IMR-90 (cell line): ENCODE data around the gene RBBP8NL. TPM values are rescaled to one million over a fixed set of nuclear protein-coding genes. Genes with fewer than 3 reads are reported as not detected.

Source experiments
- ATAC-seq: fragments of 200-7000 bp; cut with Tn5 transposase; 2 replicates; pipeline ENCODE4 v1.9.1; 2020; ENCODE audit warnings: low read depth, mild to moderate bottlenecking, moderate library complexity
- BruUV-seq: library from RNA; stranded (reverse); fragments of 400-500 nt; replicated peaks from 2 replicates; lab custom pipeline; 2021; lab: Mats Ljungman, UMichigan
- CTCF ChIA-PET: fragments of 300-600 bp; formaldehyde crosslinking; extraction: SDS; loops from one replicate; lab custom pipeline; 2021; ENCODE audit warnings: antibody characterized with exemption; lab: Yijun Ruan, JAX
- POLR2A ChIA-PET: fragments of 300-600 bp; sonication (Branson Sonifier 250); formaldehyde crosslinking; loops from one replicate; lab custom pipeline; 2022; ENCODE audit warnings: antibody characterized with exemption; ENCODE audit not compliant: unreplicated experiment; lab: Charles Lee
- DNase-seq: peaks from one replicate; pipeline ENCODE4 v3.0.0; 2013
- H2AFZ ChIP-seq: replicated peaks from 2 replicates; pipeline ENCODE3; 2013; ENCODE audit warnings: low read length, mild to moderate bottlenecking; ENCODE audit not compliant: poor library complexity
- H2AK5ac ChIP-seq: 2 replicates; pipeline ENCODE4 v1.6.1; 2013; ENCODE audit warnings: low read depth, low read length, inconsistent platforms
- H2AK9ac ChIP-seq: replicated peaks from 2 replicates; pipeline ENCODE3; 2013; ENCODE audit warnings: mild to moderate bottlenecking, low read depth, low read length, moderate library complexity; ENCODE audit not compliant: poor library complexity
- H2BK120ac ChIP-seq: 2 replicates; pipeline ENCODE4 v1.6.1; 2013; ENCODE audit warnings: low read depth, low read length, inconsistent platforms
- H2BK15ac ChIP-seq: 3 replicates; pipeline ENCODE4 v1.6.1; 2013; ENCODE audit warnings: low read depth, low read length, inconsistent platforms
- H2BK20ac ChIP-seq: 2 replicates; pipeline ENCODE4 v1.6.1; 2013; ENCODE audit warnings: low read depth, mild to moderate bottlenecking, inconsistent platforms, low read length, moderate library complexity
- H2BK5ac ChIP-seq: 2 replicates; pipeline ENCODE4 v1.6.1; 2013; ENCODE audit warnings: mild to moderate bottlenecking, low read depth, low read length, inconsistent platforms; ENCODE audit not compliant: poor library complexity, severe bottlenecking
- H3K14ac ChIP-seq: replicated peaks from 2 replicates; pipeline ENCODE4 v1.6.1; 2013; ENCODE audit warnings: low read depth, low read length, inconsistent platforms
- H3K18ac ChIP-seq: 2 replicates; pipeline ENCODE4 v1.6.1; 2013; ENCODE audit warnings: low read depth, low read length, control low read depth
- H3K23ac ChIP-seq: 2 replicates; pipeline ENCODE4 v1.6.1; 2013; ENCODE audit warnings: low read depth, low read length, inconsistent platforms
- H3K27ac ChIP-seq: 2 replicates; pipeline ENCODE4 v1.5.1; 2013; ENCODE audit warnings: mild to moderate bottlenecking, control low read depth, low read length; ENCODE audit not compliant: insufficient read depth
- H3K27me3 ChIP-seq: 2 replicates; pipeline ENCODE4 v1.6.1; 2013; ENCODE audit warnings: low read length; ENCODE audit not compliant: control insufficient read depth, insufficient read depth
- H3K36me3 ChIP-seq: 2 replicates; pipeline ENCODE4 v1.6.1; 2013; ENCODE audit warnings: low read length, mixed read lengths; ENCODE audit not compliant: control insufficient read depth, insufficient read depth
- H3K4ac ChIP-seq: 2 replicates; pipeline ENCODE4 v1.6.1; 2013; ENCODE audit warnings: low read depth, low read length, inconsistent platforms
- H3K4me1 ChIP-seq: 2 replicates; pipeline ENCODE4 v1.6.1; 2013; ENCODE audit warnings: low read length, mixed read lengths; ENCODE audit not compliant: control insufficient read depth, insufficient read depth
- H3K4me2 ChIP-seq: 2 replicates; pipeline ENCODE4 v1.6.1; 2013; ENCODE audit warnings: low read depth, mild to moderate bottlenecking, control low read depth, low read length, moderate library complexity
- H3K4me3 ChIP-seq: 2 replicates; pipeline ENCODE4 v1.5.1; 2013; ENCODE audit warnings: low read depth, mild to moderate bottlenecking, control low read depth, low read length, moderate library complexity; ENCODE audit not compliant: insufficient read depth
- H3K56ac ChIP-seq: 2 replicates; pipeline ENCODE4 v1.6.1; 2013; ENCODE audit warnings: low read length, inconsistent platforms; ENCODE audit not compliant: insufficient read depth; ENCODE audit errors: extremely low read depth
- H3K79me1 ChIP-seq, 2 experiments: 2 replicates each; pipeline ENCODE4 v1.6.1; 2013; ENCODE audit warnings: low read length in 2 of 2, inconsistent platforms in 1 of 2, low read depth in 1 of 2
- H3K9ac ChIP-seq: 2 replicates; pipeline ENCODE4 v1.6.1; 2013; ENCODE audit warnings: low read depth, low read length, control low read depth
- H3K9me1 ChIP-seq: 2 replicates; pipeline ENCODE4 v1.6.1; 2013; ENCODE audit warnings: low read length, inconsistent platforms; ENCODE audit not compliant: insufficient read depth
- H3K9me3 ChIP-seq: 2 replicates; pipeline ENCODE4 v1.6.1; 2013; ENCODE audit warnings: low read length; ENCODE audit not compliant: control insufficient read depth, insufficient read depth
- H4K20me1 ChIP-seq: 2 replicates; pipeline ENCODE4 v1.6.1; 2013; ENCODE audit warnings: low read length, inconsistent platforms; ENCODE audit not compliant: insufficient read depth
- H4K5ac ChIP-seq: 2 replicates; pipeline ENCODE4 v1.6.1; 2013; ENCODE audit warnings: mild to moderate bottlenecking, low read depth, low read length, control low read depth
- H4K8ac ChIP-seq, 2 experiments: 2 replicates each; pipeline ENCODE4 v1.6.1; 2013; ENCODE audit warnings: low read depth in 2 of 2, low read length in 2 of 2, control low read depth in 1 of 2, inconsistent platforms in 1 of 2
- H4K91ac ChIP-seq: 2 replicates; pipeline ENCODE4 v1.6.1; 2013; ENCODE audit warnings: low read depth, low read length, inconsistent platforms; ENCODE audit not compliant: insufficient read depth
- BHLHE40 ChIP-seq: fragments of 150-350 bp; IDR thresholded peaks from 2 replicates; pipeline ENCODE4 v1.6.1; 2016; ENCODE audit warnings: mild to moderate bottlenecking, low read depth, low read length
- CEBPB ChIP-seq: IDR thresholded peaks from 2 replicates; pipeline ENCODE4 v1.6.1; 2012; ENCODE audit warnings: low read depth, low read length, improper control_type of control experiment
- CHD1 ChIP-seq: IDR thresholded peaks from 2 replicates; pipeline ENCODE4 v1.6.1; 2012; ENCODE audit warnings: low read depth, low read length, improper control_type of control experiment
- FOS ChIP-seq: fragments of 150-350 bp; IDR thresholded peaks from 2 replicates; pipeline ENCODE4 v1.6.1; 2016; ENCODE audit warnings: low read depth, low read length
- MAFK ChIP-seq: IDR thresholded peaks from 2 replicates; pipeline ENCODE4 v1.6.1; 2012; ENCODE audit warnings: low read depth, low read length, improper control_type of control experiment
- MAZ ChIP-seq: IDR thresholded peaks from 2 replicates; pipeline ENCODE4 v1.6.1; 2012; ENCODE audit warnings: low read depth, mild to moderate bottlenecking, low read length, improper control_type of control experiment, moderate library complexity, borderline replicate concordance
- MXI1 ChIP-seq: IDR thresholded peaks from 2 replicates; pipeline ENCODE4 v1.6.1; 2012; ENCODE audit warnings: low read depth, mild to moderate bottlenecking, low read length, moderate library complexity, borderline replicate concordance
- NFE2L2 ChIP-seq: fragments of 150-350 bp; IDR thresholded peaks from 2 replicates; pipeline ENCODE4 v1.6.1; 2016; ENCODE audit warnings: low read depth, mild to moderate bottlenecking, low read length
- POLR2A ChIP-seq: IDR thresholded peaks from 2 replicates; pipeline ENCODE4 v1.6.1; 2012; ENCODE audit warnings: mild to moderate bottlenecking, low read depth, low read length
- RAD21 ChIP-seq: IDR thresholded peaks from 2 replicates; pipeline ENCODE4 v1.6.1; 2012; ENCODE audit warnings: low read length, improper control_type of control experiment
- RCOR1 ChIP-seq: IDR thresholded peaks from 2 replicates; pipeline ENCODE4 v1.6.1; 2012; ENCODE audit warnings: mild to moderate bottlenecking, low read length, improper control_type of control experiment; ENCODE audit not compliant: insufficient replicate concordance
- RFX5 ChIP-seq: IDR thresholded peaks from 2 replicates; pipeline ENCODE4 v1.8.0; 2012; ENCODE audit warnings: low read depth, mild to moderate bottlenecking, low read length, moderate library complexity
- SMC3 ChIP-seq: fragments of 150-350 bp; IDR thresholded peaks from 2 replicates; pipeline ENCODE4 v1.6.1; 2016; ENCODE audit warnings: low read depth, mild to moderate bottlenecking, antibody characterized with exemption, low read length, moderate library complexity
- WGBS, 2 experiments: methylation state at CpG; one replicate each; pipeline versions ENCODE4 v1.1.5 to v1.1.7; 2013; ENCODE audit warnings: missing lambda C conversion rate in 2 of 2; ENCODE audit not compliant: insufficient read length in 1 of 2; ENCODE audit errors: extremely low coverage in 2 of 2; 5-methylcytosine and 5-hydroxymethylcytosine counted together
- dilution Hi-C: fragments of 300-500 bp; cut with HindIII; formaldehyde crosslinking; loops from one replicate; pipeline ENCODE4 v1.14.3; 2018; ENCODE audit warnings: low sequenced_read_pairs; ENCODE audit not compliant: unreplicated experiment
- in situ Hi-C: fragments of 300-500 bp; cut with MboI; formaldehyde crosslinking; loops from 3 replicates; pipeline ENCODE4 v1.14.3; 2019; ENCODE audit warnings: low sequenced_read_pairs, inconsistent platforms, mixed read lengths
- intact Hi-C: fragments of 100-400 bp; cut with micrococcal nuclease; formaldehyde crosslinking; loops from 2 replicates; pipeline ENCODE4 v1.10.0; 2022
- polyA plus RNA-seq, 3 experiments: library from polyadenylated mRNA; depleted of rRNA; stranded (reverse); fragments of >200 nt; gene quantifications; 2 replicates each; pipeline ENCODE4 v1.2.3, GENCODE V29; 2012; ENCODE audit warnings: low replicate concordance in 1 of 3
- total RNA-seq: library from RNA; depleted of rRNA; stranded (reverse); fragments of >200 nt; gene quantifications from 2 replicates; pipeline ENCODE4 v1.2.3, GENCODE V29; 2012
- TF ChIP-seq, protein P1 (sequence below): fragments of 150-350 bp; IDR thresholded peaks from 2 replicates; pipeline ENCODE4 v1.6.1; 2016; ENCODE audit warnings: low read depth, mild to moderate bottlenecking, low read length, moderate library complexity, borderline replicate concordance
- TF ChIP-seq, protein P2 (sequence below): fragments of 150-350 bp; IDR thresholded peaks from 2 replicates; pipeline ENCODE4 v1.6.1; 2017; ENCODE audit warnings: mild to moderate bottlenecking, antibody characterized with exemption, low read length, low read depth

RBBP8NL gene
- total and polyA plus RNA-seq, 2 of the 4 experiments (the other 2 are of a cell fraction) = not detected

DNA sequence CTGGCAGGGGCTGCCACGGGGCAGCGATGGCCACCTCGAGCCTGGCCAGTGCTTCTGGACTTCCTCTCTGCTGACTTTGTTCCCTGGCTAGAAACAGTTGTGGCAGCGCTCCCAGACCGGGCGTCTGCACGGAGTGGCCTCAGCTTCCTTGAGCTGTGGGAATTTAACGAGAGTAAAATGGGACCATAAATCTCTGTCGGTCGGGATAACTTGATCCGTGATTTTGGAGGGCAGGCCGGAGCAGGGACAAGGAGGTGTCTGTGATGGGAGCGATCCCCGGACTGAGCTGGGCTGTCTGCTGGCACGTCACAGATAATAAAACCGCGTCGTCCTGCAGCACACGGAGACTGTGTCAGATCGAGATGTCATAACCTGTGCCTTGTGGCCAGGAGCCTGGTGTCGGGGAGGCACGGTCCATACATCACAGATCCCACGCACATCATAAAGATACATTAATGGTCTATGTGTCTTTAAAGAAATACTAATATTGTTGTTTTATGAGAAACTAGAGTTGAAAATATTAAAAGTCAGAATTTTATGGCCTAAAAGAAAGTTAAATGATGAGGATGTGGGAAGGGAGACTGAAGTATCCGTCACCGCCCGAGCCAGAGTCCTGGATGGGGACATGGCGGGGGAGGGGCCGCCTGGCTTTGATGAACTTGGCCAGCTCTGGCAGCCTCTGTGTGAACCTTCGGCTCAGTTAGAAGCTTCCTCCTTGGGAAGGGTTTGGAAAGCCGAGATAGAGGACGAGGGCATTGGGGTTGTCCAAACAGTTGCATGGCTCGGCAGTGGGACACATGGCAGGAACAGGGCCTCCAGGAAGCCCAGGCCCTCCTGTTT lies 6.5 kb upstream of the RBBP8NL start:
- BruUV-seq = no TSS peak
- H2BK120ac ChIP-seq = no peak overlapping the region
- no peak overlapping the region for H3K18ac ChIP-seq
- no peak overlapping the region for H3K4me3 ChIP-seq
- 10% methylated on average over 10 of the region's 32 CpGs; no CpG with 5 or more reads in 1 of the 2 experiments for WGBS, 2 experiments
- DNase-seq (no peak), ATAC-seq (no peak)
- H4K20me1 ChIP-seq = no peaks in the 10 kb centered on the region
- H3K4ac ChIP-seq = no peak overlapping the region
- H2BK15ac ChIP-seq = no peak overlapping the region
- no peaks in the 10 kb centered on the region; the same call in 1 of the 2 replicates for H3K9me1 ChIP-seq
- peaks cover 8% of the 10 kb centered on the region; the same call in 1 of the 2 replicates for H3K4me1 ChIP-seq
- H3K79me1 ChIP-seq = no peaks in the 10 kb centered on the region
- no peak overlapping the region for H2BK5ac ChIP-seq
- in situ Hi-C loops (no loop called here), dilution Hi-C loops (no loop called here), intact Hi-C loops (no loop called here)
- H2AK9ac ChIP-seq = no peak overlapping the region
- H3K9me3 ChIP-seq = peaks cover 7% of the 10 kb centered on the region
- peaks cover 77% of the 10 kb centered on the region for H3K27me3 ChIP-seq
- H3K36me3 ChIP-seq = no peaks in the 10 kb centered on the region
- H4K8ac ChIP-seq = no peak overlapping the region
- H3K4me2 ChIP-seq = no peak overlapping the region; the same call in 1 of the 2 replicates
- CTCF ChIA-PET = no interaction called here
- H2AK5ac ChIP-seq = no peak overlapping the region
- H2BK20ac ChIP-seq = no peak overlapping the region
- H4K5ac ChIP-seq = no peak overlapping the region
- H3K14ac ChIP-seq = no peak overlapping the region
- no peak overlapping the region for H3K9ac ChIP-seq
- H4K91ac ChIP-seq = no peak overlapping the region
- no peak overlapping the region for H3K56ac ChIP-seq
- POLR2A ChIA-PET = no interaction called here
- no peak overlapping the region for H3K23ac ChIP-seq
- no peak overlapping the region for H2AFZ ChIP-seq
- H3K27ac ChIP-seq = no peak overlapping the region
- TF ChIP-seq RFX5 = no peak
- no peak for TF ChIP-seq SMC3
- TF ChIP-seq BHLHE40 = no peak
- no peak for TF ChIP-seq RAD21
- no peak for TF ChIP-seq CHD1
- TF ChIP-seq MXI1 = no peak
- no peak for TF ChIP-seq POLR2A
- TF ChIP-seq CEBPB = no peak
- TF ChIP-seq, protein P1, sequence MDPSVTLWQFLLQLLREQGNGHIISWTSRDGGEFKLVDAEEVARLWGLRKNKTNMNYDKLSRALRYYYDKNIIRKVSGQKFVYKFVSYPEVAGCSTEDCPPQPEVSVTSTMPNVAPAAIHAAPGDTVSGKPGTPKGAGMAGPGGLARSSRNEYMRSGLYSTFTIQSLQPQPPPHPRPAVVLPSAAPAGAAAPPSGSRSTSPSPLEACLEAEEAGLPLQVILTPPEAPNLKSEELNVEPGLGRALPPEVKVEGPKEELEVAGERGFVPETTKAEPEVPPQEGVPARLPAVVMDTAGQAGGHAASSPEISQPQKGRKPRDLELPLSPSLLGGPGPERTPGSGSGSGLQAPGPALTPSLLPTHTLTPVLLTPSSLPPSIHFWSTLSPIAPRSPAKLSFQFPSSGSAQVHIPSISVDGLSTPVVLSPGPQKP = no peak
- no peak for TF ChIP-seq FOS
- TF ChIP-seq RCOR1 = no peak
- no peak for TF ChIP-seq NFE2L2
- TF ChIP-seq, protein P2, sequence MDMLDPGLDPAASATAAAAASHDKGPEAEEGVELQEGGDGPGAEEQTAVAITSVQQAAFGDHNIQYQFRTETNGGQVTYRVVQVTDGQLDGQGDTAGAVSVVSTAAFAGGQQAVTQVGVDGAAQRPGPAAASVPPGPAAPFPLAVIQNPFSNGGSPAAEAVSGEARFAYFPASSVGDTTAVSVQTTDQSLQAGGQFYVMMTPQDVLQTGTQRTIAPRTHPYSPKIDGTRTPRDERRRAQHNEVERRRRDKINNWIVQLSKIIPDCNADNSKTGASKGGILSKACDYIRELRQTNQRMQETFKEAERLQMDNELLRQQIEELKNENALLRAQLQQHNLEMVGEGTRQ = no peak
- no peak for TF ChIP-seq MAFK
- no peak for TF ChIP-seq MAZ
